ENCODE results near the gene FAM193A.
"Not testable (repeated sequence)": the region's sequence is repeated elsewhere in the genome, so short reads cannot be mapped to it uniquely, and the experiment has no call there.

The FAM193A gene

GRCh38 chr4:2733844-2734574, 197.6 kb downstream of the FAM193A start:
- DNase-seq = peak; percentile 21

- no peak for DNase-seq
Observed at GRCh38 chr4:2734612-2735011, 198.2 kb downstream of the FAM193A start.

GRCh38 chr4:2735869-2736268, 199.4 kb downstream of the FAM193A start:
- DNase-seq = no peak

- DNase-seq = not testable (repeated sequence)
Observed at GRCh38 chr4:2738296-2738695, 201.8 kb downstream of the FAM193A start.

GRCh38 chr4:2741626-2742025, 205.2 kb downstream of the FAM193A start:
- peak; percentile 18 for DNase-seq

GRCh38 chr4:2742081-2742822, 205.8 kb downstream of the FAM193A start:
- peak; percentile 34 for DNase-seq

GRCh38 chr4:2742823-2743517, 206.5 kb downstream of the FAM193A start:
- no peak for DNase-seq

GRCh38 chr4:2743518-2744445, 207.3 kb downstream of the FAM193A start:
- no peak for DNase-seq

GRCh38 chr4:2744576-2745270, 208.3 kb downstream of the FAM193A start:
- no peak for DNase-seq

GRCh38 chr4:2745516-2745915, 209.1 kb downstream of the FAM193A start:
- no peak for DNase-seq

- DNase-seq = no peak
Observed at GRCh38 chr4:2745981-2746806, 209.7 kb downstream of the FAM193A start.

GRCh38 chr4:2746891-2747695, 210.6 kb downstream of the FAM193A start:
- no peak for DNase-seq

- DNase-seq = no peak
Observed at GRCh38 chr4:2750719-2751605, 214.5 kb downstream of the FAM193A start.

GRCh38 chr4:2753436-2753835, 217.0 kb downstream of the FAM193A start:
- DNase-seq = no peak

GRCh38 chr4:2754848-2755819, 218.7 kb downstream of the FAM193A start:
- no peak for DNase-seq

GRCh38 chr4:2755821-2756690, 219.6 kb downstream of the FAM193A start, which contains the start of gene TNIP2:
Gene TNIP2 (minus strand): TSS chr4:2756336. CDS start chr4:2756289, 47 bp downstream.
- DNase-seq = peak; percentile 91

All from right forelimb (tissue), 1 donor.